Measurements from ENCODE around the gene AGTRAP. TPM values are rescaled to one million over a fixed set of nuclear protein-coding genes. Genes with fewer than 3 reads are reported as not detected.

The AGTRAP gene
- total and polyA plus RNA-seq, 9 of the 15 experiments (the other 6 are each of a cell fraction or from before 2014, with no cell fraction given), result 26.8 to 105 (median 57.5) TPM

GRCh38 chr1:11752359-11753088, 16.6 kb downstream of the AGTRAP start (continued):
- TF ChIP-seq HOMEZ (CRISPR knock-in tag; IDR thresholded peaks at IDR 0.05) (no peak), HDAC2 (IDR thresholded peaks at IDR 0.05) (no peak), POLR2A (conservative IDR thresholded peaks at IDR 0.05) (no peak; the same call in 1 of the 2 replicates), FOXP4 (CRISPR knock-in tag; IDR thresholded peaks at IDR 0.05; ENCODE audit: borderline replicate concordance) (no peak), ZBTB49 (CRISPR knock-in tag; IDR thresholded peaks at IDR 0.05; ENCODE audit: borderline replicate concordance) (no peak), MLLT1 (IDR thresholded peaks at IDR 0.05) (peak in 1 of 2 experiments; percentile 40; a peak in 1 of 4 replicates), MYBL2 (IDR thresholded peaks at IDR 0.05; ENCODE audit: low read depth) (no peak), MYBL2 (CRISPR knock-in tag; IDR thresholded peaks at IDR 0.05; ENCODE audit: borderline replicate concordance) (no peak), GATA2 (CRISPR knock-in tag; IDR thresholded peaks at IDR 0.05) (no peak), RBM25 (IDR thresholded peaks at IDR 0.05; ENCODE audit: low read depth, low read length, severe bottlenecking) (no peak), DLX4 (CRISPR knock-in tag; IDR thresholded peaks at IDR 0.05) (no peak), STAG1 (CRISPR knock-in tag; IDR thresholded peaks at IDR 0.05; ENCODE audit: borderline replicate concordance) (no peak), GTF2E2 (tag; IDR thresholded peaks at IDR 0.05) (no peak), HIVEP1 (CRISPR knock-in tag; IDR thresholded peaks at IDR 0.05) (no peak), PHB (CRISPR knock-in tag; IDR thresholded peaks at IDR 0.05) (no peak), PREB (CRISPR knock-in tag; IDR thresholded peaks at IDR 0.05) (no peak), SMC3 (conservative IDR thresholded peaks at IDR 0.05; ENCODE audit: insufficient read depth, low read depth, low read length) (no peak)
